K562 (cell line): ENCODE results near the gene MAK. TPM values are rescaled to one million over a fixed set of nuclear protein-coding genes. Genes with fewer than 3 reads are reported as not detected.

ENCODE experiments used
- ARID4B ChIP-seq: sonication (generic); formaldehyde crosslinking; IDR thresholded peaks from 2 replicates; pipeline ENCODE4 v1.8.0; 2022; ENCODE audit warnings: mild to moderate bottlenecking, missing genetic modification reagents
- CC2D1A ChIP-seq: fragments of 450-650 bp; IDR thresholded peaks from 2 replicates; pipeline ENCODE4 v1.6.1; 2017; ENCODE audit warnings: mild to moderate bottlenecking
- CHD4 ChIP-seq: fragments of 200-600 bp; sonication (generic); IDR thresholded peaks from 3 replicates; pipeline ENCODE4 v1.6.1; 2012; ENCODE audit warnings: low read depth, mild to moderate bottlenecking, mixed read lengths, low read length, inconsistent platforms; ENCODE audit not compliant: insufficient read depth, insufficient replicate concordance, poor library complexity, severe bottlenecking
- GTF3C2 ChIP-seq: IDR thresholded peaks from 3 replicates; pipeline ENCODE4 v1.6.1; 2011; ENCODE audit warnings: borderline replicate concordance, mild to moderate bottlenecking, moderate library complexity; ENCODE audit not compliant: insufficient read length; ENCODE audit errors: extremely low read depth
- KLF1 ChIP-seq: fragments of 450-650 bp; IDR thresholded peaks from 2 replicates; pipeline ENCODE4 v1.6.1; 2016; ENCODE audit warnings: missing genetic modification characterization, missing compliant biosample characterization
- MCM5 ChIP-seq: fragments of 450-650 bp; IDR thresholded peaks from 2 replicates; pipeline ENCODE4 v1.6.1; 2016; ENCODE audit warnings: low read depth
- NR2F6 ChIP-seq: fragments of 450-650 bp; formaldehyde crosslinking; IDR thresholded peaks from 2 replicates; pipeline ENCODE4 v1.4.0; 2020; ENCODE audit warnings: mild to moderate bottlenecking
- RBM34 ChIP-seq: fragments of 200-400 bp; formaldehyde crosslinking; IDR thresholded peaks from 2 replicates; pipeline ENCODE4 v1.6.1; 2018; ENCODE audit warnings: low read length, borderline replicate concordance; ENCODE audit not compliant: insufficient read depth
- SIRT6 ChIP-seq: IDR thresholded peaks from one replicate; pipeline ENCODE4 v1.6.1; 2012; ENCODE audit warnings: low read depth, mild to moderate bottlenecking, control low read depth, inconsistent platforms, low read length, moderate library complexity
- SRSF9 ChIP-seq: fragments of 200-400 bp; formaldehyde crosslinking; IDR thresholded peaks from 2 replicates; pipeline ENCODE4 v1.6.1; 2017; ENCODE audit warnings: low read depth, low read length, borderline replicate concordance
- TFAM ChIP-seq: fragments of 250-450 bp; sonication (Bioruptor Pico); conservative IDR thresholded peaks from 2 replicates; pipeline ENCODE4 v1.5.0; 2021; ENCODE audit warnings: mild to moderate bottlenecking, moderate library complexity
- YBX1 ChIP-seq: fragments of 450-650 bp; IDR thresholded peaks from 2 replicates; pipeline ENCODE4 v1.7.1; 2016; ENCODE audit warnings: mild to moderate bottlenecking
- ZKSCAN8 ChIP-seq: fragments of 200-800 bp; sonication (Bioruptor generic); IDR thresholded peaks from 2 replicates; pipeline ENCODE4 v1.6.1; 2016; ENCODE audit warnings: missing genetic modification characterization, missing compliant biosample characterization
- ZNF124 ChIP-seq: sonication (generic); formaldehyde crosslinking; IDR thresholded peaks from 2 replicates; pipeline ENCODE4 v1.8.1; 2022; ENCODE audit warnings: missing genetic modification reagents
- ZNF592 ChIP-seq: fragments of 450-650 bp; IDR thresholded peaks from 2 replicates; pipeline ENCODE4 v1.6.1; 2017; ENCODE audit warnings: antibody characterized with exemption, mild to moderate bottlenecking
- ZNF766 ChIP-seq: fragments of 200-800 bp; sonication (Bioruptor generic); conservative IDR thresholded peaks from 2 replicates; pipeline ENCODE4 v1.6.1; 2016; ENCODE audit warnings: missing genetic modification characterization, missing compliant biosample characterization
- polyA plus RNA-seq, 8 experiments: library from polyadenylated mRNA; depleted of rRNA in 4 of 8; stranded (reverse) in 5 of 8; unstranded in 3 of 8; fragments of >200 nt; fragmentation: Nextera tagmentation in 2 of 8; fragmentation: Illumina TruSeq in 1 of 8; extraction: Ambion mirVana in 2 of 8; extraction: Trizol in 1 of 8; gene quantifications; 2 replicates each; pipeline versions ENCODE4 v1.2.1 to v1.2.3, GENCODE V29; 2011 to 2014; ENCODE audit warnings: inconsistent platforms in 1 of 8, missing spikeins in 1 of 8
- total RNA-seq, 7 experiments: library from RNA; depleted of rRNA in 6 of 7; stranded (reverse); fragments of >200 nt in 6 of 7; fragmentation: Illumina TruSeq in 2 of 7; extraction: Trizol in 2 of 7; gene quantifications; 2 replicates each; pipeline versions ENCODE4 v1.2.1 to v1.2.3, GENCODE V29; 2011 to 2021; ENCODE audit warnings: low replicate concordance in 1 of 7

Gene MAK
- total and polyA plus RNA-seq, 9 of the 15 experiments (the other 6 are each of a cell fraction or from before 2014, with no cell fraction given) = 0.25 to 1.1 (median 0.53) TPM

- TF ChIP-seq ARID4B (CRISPR knock-in tag) = peak; percentile 87
- TF ChIP-seq KLF1 (tag) = 0 out of 2 replicates have a peak, but pooled peaks have one; percentile 33
- no peak for TF ChIP-seq SRSF9
- TF ChIP-seq ZNF124 (CRISPR knock-in tag) = no peak
- TF ChIP-seq ZKSCAN8 (CRISPR knock-in tag) = no peak
- no peak for TF ChIP-seq RBM34
- no peak for TF ChIP-seq MCM5
- no peak for TF ChIP-seq TFAM
- no peak for TF ChIP-seq SIRT6
- no peak for TF ChIP-seq YBX1
- TF ChIP-seq NR2F6 (CRISPR knock-in tag) = 0 out of 2 replicates have a peak, but pooled peaks have one; percentile 20
- no peak for TF ChIP-seq CHD4
- no peak for TF ChIP-seq ZNF592
- peak; percentile 33; the same call in 1 of the 2 replicates for TF ChIP-seq CC2D1A
- no peak for TF ChIP-seq GTF3C2
- TF ChIP-seq ZNF766 (CRISPR knock-in tag) = 0 out of 2 replicates have a peak, but pooled peaks have one; percentile 61
Measured at GRCh38 chr6:10722820-10723566, 115.3 kb downstream of the MAK start, which contains the start of gene TMEM14C (continued).
